Lower leg skin (tissue), 4 donors: ENCODE measurements around the gene FRA10AC1. TPM values are rescaled to one million over a fixed set of nuclear protein-coding genes. Genes with fewer than 3 reads are reported as not detected.

ENCODE experiments used
- DNase-seq, 2 donors: peaks; one replicate each; pipeline ENCODE4 v3.0.0-alpha.2; 2019; ENCODE audit warnings: low spot score in 2 of 2
- H3K4me3 ChIP-seq: fragments of 200-600 bp; sonication (generic); 2 replicates; pipeline ENCODE4 v1.5.1; 2017; ENCODE audit warnings: mild to moderate bottlenecking, low read depth; ENCODE audit not compliant: poor library complexity, severe bottlenecking
- POLR2A ChIP-seq, 2 donors: fragments of 450-650 bp; IDR thresholded peaks; one replicate each; pipeline ENCODE4 v1.6.1; 2016 to 2017; ENCODE audit warnings: antibody characterized with exemption in 2 of 2, mild to moderate bottlenecking in 1 of 2, moderate library complexity in 1 of 2
- WGBS, 2 donors: methylation state at CpG; one replicate each; pipeline ENCODE4 v1.1.5; 2018; 5-methylcytosine and 5-hydroxymethylcytosine counted together
- intact Hi-C: fragments of 100-400 bp; cut with DNase I; formaldehyde crosslinking; loops from one replicate; pipeline ENCODE4 v1.15.0; 2023; ENCODE audit warnings: low total_unique reads
- total RNA-seq, 4 donors: library from RNA; depleted of rRNA; stranded (reverse); fragments of >200 nt; gene quantifications; one replicate each; pipeline ENCODE4 v1.1.0, GENCODE V29; 2016
- TF ChIP-seq, protein P1 (sequence below), 3 donors: fragments of 450-650 bp; IDR thresholded peaks; one replicate each; pipeline ENCODE4 v1.5.1; 2016; ENCODE audit warnings: antibody characterized with exemption in 3 of 3, mild to moderate bottlenecking in 3 of 3, moderate library complexity in 2 of 3

The FRA10AC1 gene
- total RNA-seq, 4 donors from 2014 or later: 6.8 to 25.0 (median 11.5) TPM

DNA sequence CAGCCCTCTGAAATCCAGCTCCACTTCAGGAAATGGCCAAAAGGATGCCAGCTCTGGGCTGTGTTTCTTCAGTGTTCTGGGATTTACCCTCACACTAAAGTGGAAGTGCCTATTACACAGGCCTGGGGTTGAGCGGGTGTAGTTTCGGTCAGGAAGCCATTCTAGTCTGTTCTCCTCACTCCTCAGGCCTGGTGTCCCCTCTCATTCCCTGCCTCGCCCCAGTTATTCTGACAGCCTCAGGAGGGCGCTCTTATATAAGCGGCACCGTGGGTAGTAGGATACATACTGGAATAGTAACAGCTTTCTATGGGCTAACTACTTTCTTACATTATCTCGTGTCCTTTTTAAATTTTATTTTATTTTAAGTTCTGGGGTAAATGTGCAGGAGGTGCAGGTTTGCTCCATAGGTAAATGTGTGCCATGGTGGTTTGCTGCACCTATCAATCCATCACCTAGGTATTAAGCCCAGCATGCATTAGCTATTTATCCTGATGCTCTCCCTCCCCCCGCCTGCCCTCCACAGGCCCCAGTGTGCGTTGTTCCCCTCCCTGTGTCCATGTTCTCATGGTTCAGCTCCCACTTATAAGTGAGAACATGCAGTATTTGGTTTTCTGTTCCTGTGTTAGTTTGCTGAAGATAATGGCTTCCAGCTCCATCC is 43.1 kb upstream of the FRA10AC1 start:
- intact Hi-C loops: no loop called here
- DNase-seq: no peak
- H3K4me3 ChIP-seq: no peak overlapping the region
- TF ChIP-seq, protein P1, sequence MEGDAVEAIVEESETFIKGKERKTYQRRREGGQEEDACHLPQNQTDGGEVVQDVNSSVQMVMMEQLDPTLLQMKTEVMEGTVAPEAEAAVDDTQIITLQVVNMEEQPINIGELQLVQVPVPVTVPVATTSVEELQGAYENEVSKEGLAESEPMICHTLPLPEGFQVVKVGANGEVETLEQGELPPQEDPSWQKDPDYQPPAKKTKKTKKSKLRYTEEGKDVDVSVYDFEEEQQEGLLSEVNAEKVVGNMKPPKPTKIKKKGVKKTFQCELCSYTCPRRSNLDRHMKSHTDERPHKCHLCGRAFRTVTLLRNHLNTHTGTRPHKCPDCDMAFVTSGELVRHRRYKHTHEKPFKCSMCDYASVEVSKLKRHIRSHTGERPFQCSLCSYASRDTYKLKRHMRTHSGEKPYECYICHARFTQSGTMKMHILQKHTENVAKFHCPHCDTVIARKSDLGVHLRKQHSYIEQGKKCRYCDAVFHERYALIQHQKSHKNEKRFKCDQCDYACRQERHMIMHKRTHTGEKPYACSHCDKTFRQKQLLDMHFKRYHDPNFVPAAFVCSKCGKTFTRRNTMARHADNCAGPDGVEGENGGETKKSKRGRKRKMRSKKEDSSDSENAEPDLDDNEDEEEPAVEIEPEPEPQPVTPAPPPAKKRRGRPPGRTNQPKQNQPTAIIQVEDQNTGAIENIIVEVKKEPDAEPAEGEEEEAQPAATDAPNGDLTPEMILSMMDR (IDR thresholded peaks at IDR 0.05): no peak
- no peak for TF ChIP-seq POLR2A (IDR thresholded peaks at IDR 0.05)
- WGBS, 2 donors: 58 to 60% methylated on average over 9 of the region's 9 CpGs

DNA sequence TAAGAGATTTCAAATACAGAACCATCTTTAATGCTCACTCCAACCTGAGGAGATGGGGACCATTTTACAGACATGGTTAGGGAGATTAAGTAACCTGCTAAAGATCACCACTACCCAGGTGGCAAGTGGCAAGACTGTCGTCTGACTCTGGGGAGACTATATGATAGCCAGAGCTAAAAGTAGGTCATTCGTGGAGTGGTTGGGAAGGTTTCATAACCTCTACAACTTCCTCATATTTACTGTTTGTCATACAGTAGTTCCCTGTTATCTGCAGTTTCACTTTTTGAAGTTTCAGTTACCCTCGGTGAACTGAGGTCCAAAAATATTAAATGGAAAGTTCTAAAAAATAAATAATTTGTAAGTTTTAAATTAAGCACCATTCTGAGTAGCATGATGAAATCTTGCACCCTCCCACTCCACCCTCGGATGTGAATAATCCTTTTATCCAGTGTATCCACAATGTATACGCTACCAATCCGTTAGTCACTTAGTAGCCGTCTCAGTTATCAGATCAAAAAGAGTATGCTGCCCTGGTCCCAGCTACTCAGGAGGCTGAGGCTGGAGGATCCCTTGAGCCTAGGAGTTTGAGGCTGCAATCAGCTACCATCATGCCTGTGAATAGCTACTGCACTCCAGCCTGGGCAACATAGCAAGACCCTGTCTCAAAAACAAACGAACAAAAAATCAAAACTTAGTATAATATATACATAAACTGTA is 40.4 kb upstream of the FRA10AC1 start:
- intact Hi-C loops: no loop called here
- H3K4me3 ChIP-seq: no peak overlapping the region
- 64 to 70% methylated on average over 8 of the region's 8 CpGs for WGBS, 2 donors
- DNase-seq: no peak
- TF ChIP-seq, protein P1 (IDR thresholded peaks at IDR 0.05): no peak
- no peak for TF ChIP-seq POLR2A (IDR thresholded peaks at IDR 0.05)

DNA sequence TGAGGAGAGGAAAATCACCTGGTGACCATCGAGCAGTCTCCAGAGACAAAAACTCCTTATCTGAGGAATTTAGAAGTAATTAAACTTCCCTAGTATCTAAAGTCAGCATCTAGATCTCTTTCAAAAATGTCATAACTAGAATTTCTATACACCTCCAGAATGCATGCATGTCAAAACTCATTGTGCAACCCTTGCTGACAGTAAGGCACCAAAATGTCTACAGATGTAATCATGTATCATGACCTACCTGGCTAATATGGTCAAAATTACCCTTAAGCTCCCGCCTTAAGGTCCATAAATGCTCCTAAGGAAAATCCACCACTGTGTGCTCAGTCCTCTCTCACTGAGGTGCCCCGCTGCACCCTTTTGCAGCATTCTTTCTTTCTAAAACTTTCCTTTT is 39.0 kb upstream of the FRA10AC1 start:
- TF ChIP-seq POLR2A (IDR thresholded peaks at IDR 0.05): no peak
- TF ChIP-seq, protein P1 (IDR thresholded peaks at IDR 0.05): no peak
- DNase-seq: no peak
- no peak overlapping the region for H3K4me3 ChIP-seq
- WGBS, 2 donors: 70 to 73% methylated on average over 3 of the region's 3 CpGs
- intact Hi-C loops: no loop called here

DNA sequence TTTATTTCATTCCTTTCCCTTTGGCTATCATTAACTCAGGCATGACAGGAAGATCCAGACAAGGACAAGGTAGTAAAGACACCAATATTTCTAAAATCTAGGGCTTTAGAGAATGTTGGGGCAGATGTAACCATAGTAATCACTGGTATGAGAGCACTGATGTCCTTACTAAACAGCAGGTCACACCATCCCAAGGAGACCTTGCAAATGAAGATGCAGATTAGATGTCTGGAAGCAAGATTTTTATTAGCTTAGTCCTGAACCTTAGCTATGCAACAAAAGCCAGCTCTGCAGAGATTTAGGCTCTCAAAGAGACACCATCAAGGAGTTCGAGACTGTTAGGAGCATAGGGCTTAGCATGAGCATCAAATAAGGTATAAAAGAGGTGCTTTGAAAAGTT is 23.6 kb upstream of the FRA10AC1 start:
- 68 to 83% methylated on average over 1 of the region's 1 CpG for WGBS, 2 donors
- DNase-seq: no peak
- intact Hi-C loops: no loop called here
- H3K4me3 ChIP-seq: no peak overlapping the region
- TF ChIP-seq, protein P1 (IDR thresholded peaks at IDR 0.05): no peak
- TF ChIP-seq POLR2A (IDR thresholded peaks at IDR 0.05): no peak

DNA sequence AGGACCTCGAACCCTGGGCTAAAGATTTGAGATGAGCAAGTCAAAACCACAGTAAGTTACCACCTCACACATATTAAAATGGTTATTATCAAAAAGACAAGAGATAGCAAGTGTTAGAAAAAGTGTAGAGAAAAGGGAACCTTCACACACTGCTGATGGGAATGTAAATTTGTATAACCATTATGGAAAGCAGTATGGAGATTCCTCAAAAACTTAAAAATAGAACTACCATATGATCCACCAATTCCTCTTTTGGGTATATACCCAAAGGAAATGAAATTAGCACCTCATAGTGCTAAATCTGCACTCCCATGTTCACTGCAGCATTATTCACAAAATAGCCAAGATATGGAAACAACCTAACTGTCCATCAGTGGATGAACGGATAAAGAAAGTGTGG is 20.8 kb upstream of the FRA10AC1 start:
- intact Hi-C loops: no loop called here
- TF ChIP-seq, protein P1 (IDR thresholded peaks at IDR 0.05): no peak
- no peak for TF ChIP-seq POLR2A (IDR thresholded peaks at IDR 0.05)

More for the DNA sequence above, 20.8 kb upstream of the FRA10AC1 start:
- 76 to 95% methylated on average over 2 of the region's 2 CpGs for WGBS, 2 donors
- DNase-seq: no peak
- no peak overlapping the region for H3K4me3 ChIP-seq
